A673 (cell line): ENCODE measurements around the gene SLC9A1.

Source experiments
- CTCF ChIP-seq: fragments of 300-800, 200-600 bp; sonication (generic); conservative IDR thresholded peaks from 2 replicates; pipeline ENCODE4 v1.5.1; 2017; ENCODE audit warnings: low read depth, mild to moderate bottlenecking, antibody characterized with exemption, low read length, moderate library complexity, mixed read lengths
- EZH2 ChIP-seq: fragments of 200-600 bp; sonication (generic); IDR thresholded peaks from 2 replicates; pipeline ENCODE4 v1.6.1; 2017; ENCODE audit warnings: borderline replicate concordance, low read depth, mild to moderate bottlenecking, mixed read lengths, antibody characterized with exemption, low read length; ENCODE audit not compliant: poor library complexity, severe bottlenecking

DNA sequence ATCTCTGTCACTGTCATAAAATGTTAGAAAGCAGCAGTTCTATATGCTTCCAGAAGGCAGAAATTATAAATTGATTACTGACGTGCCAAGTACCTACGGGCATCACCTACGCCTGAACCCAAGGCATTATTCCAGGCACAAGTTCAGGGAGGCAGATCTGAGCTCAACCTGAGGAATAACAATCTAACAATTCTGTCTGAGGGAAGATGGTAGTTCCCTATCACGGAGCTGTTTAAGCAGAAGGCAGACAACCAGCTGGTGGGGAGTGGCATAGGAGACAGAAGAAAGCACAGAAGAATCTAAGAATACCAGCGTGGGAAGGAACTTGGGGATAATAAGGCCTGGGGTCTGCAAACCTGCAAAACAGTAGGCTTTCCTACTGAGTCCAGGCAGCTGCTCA is 40.4 kb downstream of the SLC9A1 start:
- no peak for TF ChIP-seq CTCF
- no peak for TF ChIP-seq EZH2
